ENCODE results near the gene RHOXF1.
"Not testable (repeated sequence)": the region's sequence is repeated elsewhere in the genome, so short reads cannot be mapped to it uniquely, and the experiment has no call there.

GRCh38 chrX:120066169-120066568 is 49.5 kb downstream of the RHOXF1 start:
- not testable (repeated sequence) for TF ChIP-seq EZH2phosphoT487 (IDR thresholded peaks at IDR 0.05; ENCODE audit: borderline replicate concordance); CTCF (conservative IDR thresholded peaks at IDR 0.05; ENCODE audit: low read length)

All from Loucy (cell line).